Natural killer cell (primary cell): ENCODE measurements around the gene ZBTB8A. TPM values are rescaled to one million over a fixed set of nuclear protein-coding genes. Genes with fewer than 3 reads are reported as not detected.

Experiments
- ATAC-seq, 3 donors: fragments of 150-1000 bp in 2 of 3; fragments of 200-7000 bp in 1 of 3; cut with Tn5 transposase; 1 replicate in 1 of 3; 2 replicates in 2 of 3; pipeline ENCODE4 v1.10.0; 2021; ENCODE audit warnings: mild to moderate bottlenecking in 2 of 3, moderate library complexity in 2 of 3
- DNase-seq, 2 donors: peaks; one replicate each; pipeline versions ENCODE4 v3.0.0 to v3.0.0-alpha.2; 2013 to 2021; ENCODE audit warnings: mixed read lengths in 1 of 2
- H3K27ac ChIP-seq: one replicate; pipeline ENCODE4 v1.5.1; 2013; ENCODE audit warnings: mild to moderate bottlenecking, low read length
- H3K27me3 ChIP-seq: one replicate; pipeline ENCODE4 v1.6.1; 2013; ENCODE audit warnings: low read length; ENCODE audit not compliant: control insufficient read depth, insufficient read depth
- H3K36me3 ChIP-seq: one replicate; pipeline ENCODE4 v1.6.1; 2013; ENCODE audit warnings: low read length; ENCODE audit not compliant: control insufficient read depth, insufficient read depth
- H3K4me1 ChIP-seq: one replicate; pipeline ENCODE4 v1.6.1; 2013; ENCODE audit warnings: low read length; ENCODE audit not compliant: control insufficient read depth, insufficient read depth
- H3K4me3 ChIP-seq: one replicate; pipeline ENCODE4 v1.5.1; 2013; ENCODE audit warnings: low read length
- H3K9me3 ChIP-seq: one replicate; pipeline ENCODE4 v1.6.1; 2013; ENCODE audit warnings: low read length; ENCODE audit not compliant: control insufficient read depth, insufficient read depth
- H3K27ac Mint-ChIP-seq, 2 donors: one replicate each; pipeline ENCODE4 v1.8.0; 2022; ENCODE audit warnings: mild to moderate bottlenecking in 2 of 2, mixed read lengths in 2 of 2, moderate library complexity in 1 of 2
- H3K27me3 Mint-ChIP-seq, 2 donors: one replicate each; pipeline ENCODE4 v1.8.0; 2022; ENCODE audit warnings: low read depth in 2 of 2, mixed read lengths in 2 of 2
- H3K36me3 Mint-ChIP-seq: one replicate; pipeline ENCODE4 v1.8.0; 2022; ENCODE audit warnings: mixed read lengths
- H3K4me1 Mint-ChIP-seq, 2 donors: one replicate each; pipeline ENCODE4 v1.8.0; 2022; ENCODE audit warnings: mixed read lengths in 2 of 2
- H3K4me3 Mint-ChIP-seq: one replicate; pipeline ENCODE4 v1.8.0; 2022; ENCODE audit warnings: mild to moderate bottlenecking, moderate library complexity, mixed read lengths
- H3K9me3 Mint-ChIP-seq, 2 donors: one replicate each; pipeline ENCODE4 v1.8.0; 2022; ENCODE audit warnings: mixed read lengths in 2 of 2
- WGBS: methylation state at CpG from one replicate; pipeline ENCODE4 v1.1.7; 2013; ENCODE audit warnings: missing lambda C conversion rate; ENCODE audit not compliant: insufficient coverage; 5-methylcytosine and 5-hydroxymethylcytosine counted together
- intact Hi-C: fragments of 100-400 bp; cut with micrococcal nuclease; formaldehyde crosslinking; loops from one replicate; pipeline ENCODE4 v1.14.2; 2022
- total RNA-seq, 4 donors: library from RNA; stranded (reverse); fragments of 120-200 nt in 1 of 4; gene quantifications; one replicate each; pipeline versions ENCODE4 v1.2.3 to v1.2.4, GENCODE V29; 2013 to 2022
- TF ChIP-seq, protein P1 (sequence below): fragments of 200-600 bp; IDR thresholded peaks from one replicate; pipeline ENCODE4 v1.8.0; 2022; ENCODE audit warnings: antibody characterized with exemption

The ZBTB8A gene
- total RNA-seq, 3 donors from 2014 or later (not counting 1 experiment from before 2014, with no cell fraction given) = 0.16 to 0.50 (median 0.33) TPM

- 30% methylated on average over 4 of the region's 4 CpGs for WGBS
- H3K36me3 ChIP-seq = no peaks in the 10 kb centered on the region
- no peak overlapping the region for H3K27ac ChIP-seq
These were observed 5.4 kb upstream of the ZBTB8A start for GRCh38 chr1:32533792-32534327.

DNA sequence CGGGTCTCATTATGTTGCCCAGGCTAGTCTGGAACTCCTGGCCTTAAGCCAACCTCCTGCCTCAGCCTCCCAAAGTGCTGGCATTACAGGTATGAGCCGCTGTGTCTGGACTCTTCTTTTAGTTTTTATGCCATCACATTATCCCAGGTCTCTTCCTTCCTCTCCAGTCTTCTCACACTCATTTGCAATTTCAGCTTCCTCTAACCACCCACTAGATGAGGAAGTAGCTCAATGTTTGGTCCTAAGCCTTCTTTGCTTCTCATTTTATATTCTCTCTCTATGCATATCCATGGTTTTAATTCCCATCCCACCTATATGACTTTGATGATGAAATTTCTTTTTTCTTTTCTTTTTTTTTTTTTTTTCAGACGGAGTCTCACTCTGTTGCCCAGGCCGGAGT is 3.1 kb upstream of the ZBTB8A start:
- H3K4me3 ChIP-seq = no peak overlapping the region
- no peak for ATAC-seq
- peaks cover 11% of the 10 kb centered on the region for H3K4me1 ChIP-seq
- H3K9me3 ChIP-seq = no peaks in the 10 kb centered on the region
- DNase-seq = no peak
- Mint-ChIP-seq H3K36me3 (no peaks in the 10 kb centered on the region), H3K4me1 (peaks cover 6 to 11% of the 10 kb centered on the region in 2 donors), H3K9me3 (no peaks in the 10 kb centered on the region), H3K27me3 (peaks cover 29 to 38% of the 10 kb centered on the region in 2 donors), H3K4me3 (no peak overlapping the region), H3K27ac (no peak overlapping the region)
- TF ChIP-seq, protein P1, sequence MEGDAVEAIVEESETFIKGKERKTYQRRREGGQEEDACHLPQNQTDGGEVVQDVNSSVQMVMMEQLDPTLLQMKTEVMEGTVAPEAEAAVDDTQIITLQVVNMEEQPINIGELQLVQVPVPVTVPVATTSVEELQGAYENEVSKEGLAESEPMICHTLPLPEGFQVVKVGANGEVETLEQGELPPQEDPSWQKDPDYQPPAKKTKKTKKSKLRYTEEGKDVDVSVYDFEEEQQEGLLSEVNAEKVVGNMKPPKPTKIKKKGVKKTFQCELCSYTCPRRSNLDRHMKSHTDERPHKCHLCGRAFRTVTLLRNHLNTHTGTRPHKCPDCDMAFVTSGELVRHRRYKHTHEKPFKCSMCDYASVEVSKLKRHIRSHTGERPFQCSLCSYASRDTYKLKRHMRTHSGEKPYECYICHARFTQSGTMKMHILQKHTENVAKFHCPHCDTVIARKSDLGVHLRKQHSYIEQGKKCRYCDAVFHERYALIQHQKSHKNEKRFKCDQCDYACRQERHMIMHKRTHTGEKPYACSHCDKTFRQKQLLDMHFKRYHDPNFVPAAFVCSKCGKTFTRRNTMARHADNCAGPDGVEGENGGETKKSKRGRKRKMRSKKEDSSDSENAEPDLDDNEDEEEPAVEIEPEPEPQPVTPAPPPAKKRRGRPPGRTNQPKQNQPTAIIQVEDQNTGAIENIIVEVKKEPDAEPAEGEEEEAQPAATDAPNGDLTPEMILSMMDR = no peak
- H3K27me3 ChIP-seq = peaks cover 22% of the 10 kb centered on the region
- H3K36me3 ChIP-seq = no peaks in the 10 kb centered on the region
- WGBS = 29% methylated on average over 2 of the region's 4 CpGs
- no peak overlapping the region for H3K27ac ChIP-seq
- intact Hi-C loops = no loop called here

More at GRCh38 chr1:32533792-32534327, 5.4 kb upstream of the ZBTB8A start:
- H3K4me1 ChIP-seq = no peaks in the 10 kb centered on the region
- DNase-seq = no peak
- H3K9me3 Mint-ChIP-seq = no peaks in the 10 kb centered on the region
- no peak overlapping the region for H3K4me3 Mint-ChIP-seq
- TF ChIP-seq, protein P1 = no peak
- intact Hi-C loops = no loop called here
- H3K27me3 Mint-ChIP-seq = peaks cover 20 to 28% of the 10 kb centered on the region in 2 donors
- no peaks in the 10 kb centered on the region for H3K9me3 ChIP-seq
- no peak overlapping the region for H3K4me3 ChIP-seq
- H3K4me1 Mint-ChIP-seq = peaks cover 0 to under 1% of the 10 kb centered on the region in 2 donors
- no peak for ATAC-seq
- H3K36me3 Mint-ChIP-seq = no peaks in the 10 kb centered on the region
- peaks cover 6% of the 10 kb centered on the region for H3K27me3 ChIP-seq
- no peak overlapping the region for H3K27ac Mint-ChIP-seq

DNA sequence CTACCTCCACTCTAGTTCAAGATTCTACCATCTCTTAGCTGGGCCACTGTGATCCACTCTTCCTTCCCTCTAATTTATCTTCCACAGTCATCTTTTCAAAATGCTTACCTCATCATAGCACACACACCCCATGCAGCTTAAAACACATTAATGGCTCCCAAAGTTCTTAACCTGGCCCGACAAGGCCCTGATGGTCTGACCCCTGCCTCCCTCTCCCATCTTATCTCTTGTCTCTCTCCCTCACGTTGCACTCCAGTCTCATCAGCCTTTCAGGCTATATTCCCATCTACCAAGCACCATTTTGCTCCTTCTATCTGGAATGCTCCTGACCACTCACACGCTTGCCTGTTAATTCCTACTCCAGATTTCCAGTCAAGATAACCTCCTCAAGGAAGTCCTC is 2.5 kb upstream of the ZBTB8A start:
- H3K9me3 Mint-ChIP-seq = no peaks in the 10 kb centered on the region
- TF ChIP-seq, protein P1 = no peak
- no peak for DNase-seq
- H3K36me3 Mint-ChIP-seq = no peaks in the 10 kb centered on the region
- peaks cover 27% of the 10 kb centered on the region for H3K27me3 ChIP-seq
- no peak overlapping the region for H3K27ac Mint-ChIP-seq
- H3K27ac ChIP-seq = no peak overlapping the region
- intact Hi-C loops = no loop called here
- H3K4me1 Mint-ChIP-seq = peaks cover 6 to 11% of the 10 kb centered on the region in 2 donors
- H3K4me3 Mint-ChIP-seq = no peak overlapping the region
- WGBS = 71% methylated on average over 3 of the region's 3 CpGs
- H3K27me3 Mint-ChIP-seq = peaks cover 33 to 44% of the 10 kb centered on the region in 2 donors
- no peak overlapping the region for H3K4me3 ChIP-seq
- no peaks in the 10 kb centered on the region for H3K9me3 ChIP-seq
- ATAC-seq = no peak
- peaks cover 11% of the 10 kb centered on the region for H3K4me1 ChIP-seq
- no peaks in the 10 kb centered on the region for H3K36me3 ChIP-seq
